ENCODE measurements around the gene TPD52L1.

TPD52L1 gene

DNA sequence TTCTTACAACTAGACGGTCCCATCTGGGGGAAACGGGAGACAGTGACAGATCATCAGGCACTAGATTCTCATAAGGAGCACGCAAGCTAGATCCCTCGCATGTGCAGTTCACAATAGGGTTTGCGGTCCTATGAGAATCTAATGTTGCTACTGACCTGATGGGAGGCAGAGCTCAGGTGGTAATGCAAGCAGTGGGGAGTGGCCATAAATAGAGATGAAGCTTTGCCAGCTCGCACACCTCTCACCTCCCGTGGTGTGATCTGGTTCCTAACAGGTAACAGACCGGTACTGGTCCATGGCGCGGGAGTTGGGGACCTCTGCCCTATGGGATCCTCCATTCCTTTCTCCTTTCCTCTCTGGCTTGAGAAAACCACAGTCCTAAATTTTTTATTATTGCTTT lies 63.8 kb downstream of the TPD52L1 start:
- no peak overlapping the region for H3K4me3 ChIP-seq (ENCODE audit: low read length)
- no peaks in the 10 kb centered on the region for H3K9me3 ChIP-seq (ENCODE audit: control insufficient read depth, low read length)

DNA sequence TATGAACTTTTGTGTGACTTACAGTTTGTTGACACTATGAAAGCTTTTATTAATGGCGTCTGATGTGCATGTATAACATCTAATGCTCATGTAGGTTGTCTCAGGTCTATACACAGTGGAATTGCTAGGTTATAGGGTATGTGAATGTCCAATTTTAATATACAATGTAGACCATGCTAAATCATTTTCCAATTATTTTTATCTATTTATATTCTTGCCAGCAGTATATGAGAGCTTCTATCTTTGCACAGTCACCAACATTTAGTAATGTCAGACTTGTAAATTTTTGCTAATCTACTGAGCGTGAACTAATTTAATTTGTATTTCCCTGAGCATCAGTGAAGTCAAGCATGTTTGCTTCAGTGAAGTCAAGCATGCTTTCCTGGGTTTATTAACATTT lies 64.4 kb downstream of the TPD52L1 start:
- H3K4me3 ChIP-seq (ENCODE audit: low read length) = no peak overlapping the region
- no peaks in the 10 kb centered on the region for H3K27me3 ChIP-seq (ENCODE audit: control insufficient read depth, insufficient read depth, low read length)
- H3K9ac ChIP-seq (ENCODE audit: low read length) = no peak overlapping the region
- H3K9me3 ChIP-seq (ENCODE audit: control insufficient read depth, low read length) = no peaks in the 10 kb centered on the region
- no peaks in the 10 kb centered on the region for H3K36me3 ChIP-seq (ENCODE audit: control insufficient read depth, insufficient read depth, low read length)
- H3K4me1 ChIP-seq (ENCODE audit: control insufficient read depth, insufficient read depth, low read length) = no peaks in the 10 kb centered on the region

More for the DNA sequence above, 63.8 kb downstream of the TPD52L1 start:
- Histone ChIP-seq H3K4me1 (ENCODE audit: control insufficient read depth, insufficient read depth, low read length) (no peaks in the 10 kb centered on the region), H3K36me3 (ENCODE audit: control insufficient read depth, insufficient read depth, low read length) (no peaks in the 10 kb centered on the region), H3K27me3 (ENCODE audit: control insufficient read depth, insufficient read depth, low read length) (no peaks in the 10 kb centered on the region), H3K9ac (ENCODE audit: low read length) (no peak overlapping the region)

DNA sequence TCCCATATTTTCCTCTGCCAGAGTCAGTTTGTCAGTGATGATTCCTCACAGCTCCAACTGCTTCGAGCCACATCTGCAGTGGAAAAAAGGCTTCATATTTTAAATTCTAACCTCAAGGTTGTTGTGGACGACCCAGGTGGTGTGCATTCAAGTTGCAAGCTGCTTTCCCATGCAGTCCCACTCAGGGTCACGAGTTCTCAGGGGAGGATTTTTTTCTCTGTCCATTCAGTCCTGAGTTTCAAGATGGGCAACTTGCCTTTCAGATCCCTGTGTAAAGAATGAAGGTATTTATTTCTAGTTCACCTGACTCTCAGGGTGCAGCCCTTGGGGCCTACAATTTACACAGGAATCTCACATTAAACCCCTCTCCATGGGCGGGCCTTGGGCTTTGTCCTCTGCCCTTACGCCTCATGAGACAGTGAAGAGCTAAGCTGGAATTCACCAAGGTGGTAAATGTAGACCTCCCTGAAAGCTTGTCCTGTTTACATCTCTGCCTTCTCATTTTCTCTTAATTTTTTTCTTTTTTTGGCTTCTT lies 65.9 kb downstream of the TPD52L1 start:
- H3K9ac ChIP-seq (ENCODE audit: low read length) = no peak overlapping the region
- no peaks in the 10 kb centered on the region for H3K27me3 ChIP-seq (ENCODE audit: control insufficient read depth, insufficient read depth, low read length)
- no peaks in the 10 kb centered on the region for H3K9me3 ChIP-seq (ENCODE audit: control insufficient read depth, low read length)
- H3K36me3 ChIP-seq (ENCODE audit: control insufficient read depth, insufficient read depth, low read length) = no peaks in the 10 kb centered on the region
- H3K4me3 ChIP-seq (ENCODE audit: low read length) = no peak overlapping the region
- H3K4me1 ChIP-seq (ENCODE audit: control insufficient read depth, insufficient read depth, low read length) = no peaks in the 10 kb centered on the region

DNA sequence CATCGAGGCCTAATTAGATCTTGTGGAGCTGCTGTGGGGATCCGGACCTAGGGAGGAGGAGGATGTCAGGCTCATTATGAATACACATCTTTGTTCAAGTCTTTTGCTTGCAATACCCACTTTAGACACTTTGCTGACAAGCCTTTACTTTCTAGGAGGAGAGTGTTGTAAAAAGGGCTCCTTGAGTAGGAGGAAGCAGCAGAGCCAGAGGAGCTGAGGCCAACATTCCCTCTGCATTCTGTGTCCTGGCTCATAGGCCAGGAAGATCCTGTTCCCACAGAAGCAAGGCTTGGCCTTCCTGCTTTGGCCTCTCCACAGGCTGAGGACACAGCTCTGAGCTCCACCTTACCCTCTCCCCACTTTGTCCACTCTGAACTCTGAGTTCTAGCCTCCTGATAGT lies 67.1 kb downstream of the TPD52L1 start:
- no peak overlapping the region for H3K9ac ChIP-seq (ENCODE audit: low read length)
- no peaks in the 10 kb centered on the region for H3K27me3 ChIP-seq (ENCODE audit: control insufficient read depth, insufficient read depth, low read length)
- H3K36me3 ChIP-seq (ENCODE audit: control insufficient read depth, insufficient read depth, low read length) = no peaks in the 10 kb centered on the region
- no peaks in the 10 kb centered on the region for H3K9me3 ChIP-seq (ENCODE audit: control insufficient read depth, low read length)
- no peaks in the 10 kb centered on the region for H3K4me1 ChIP-seq (ENCODE audit: control insufficient read depth, insufficient read depth, low read length)
- no peak overlapping the region for H3K4me3 ChIP-seq (ENCODE audit: low read length)

DNA sequence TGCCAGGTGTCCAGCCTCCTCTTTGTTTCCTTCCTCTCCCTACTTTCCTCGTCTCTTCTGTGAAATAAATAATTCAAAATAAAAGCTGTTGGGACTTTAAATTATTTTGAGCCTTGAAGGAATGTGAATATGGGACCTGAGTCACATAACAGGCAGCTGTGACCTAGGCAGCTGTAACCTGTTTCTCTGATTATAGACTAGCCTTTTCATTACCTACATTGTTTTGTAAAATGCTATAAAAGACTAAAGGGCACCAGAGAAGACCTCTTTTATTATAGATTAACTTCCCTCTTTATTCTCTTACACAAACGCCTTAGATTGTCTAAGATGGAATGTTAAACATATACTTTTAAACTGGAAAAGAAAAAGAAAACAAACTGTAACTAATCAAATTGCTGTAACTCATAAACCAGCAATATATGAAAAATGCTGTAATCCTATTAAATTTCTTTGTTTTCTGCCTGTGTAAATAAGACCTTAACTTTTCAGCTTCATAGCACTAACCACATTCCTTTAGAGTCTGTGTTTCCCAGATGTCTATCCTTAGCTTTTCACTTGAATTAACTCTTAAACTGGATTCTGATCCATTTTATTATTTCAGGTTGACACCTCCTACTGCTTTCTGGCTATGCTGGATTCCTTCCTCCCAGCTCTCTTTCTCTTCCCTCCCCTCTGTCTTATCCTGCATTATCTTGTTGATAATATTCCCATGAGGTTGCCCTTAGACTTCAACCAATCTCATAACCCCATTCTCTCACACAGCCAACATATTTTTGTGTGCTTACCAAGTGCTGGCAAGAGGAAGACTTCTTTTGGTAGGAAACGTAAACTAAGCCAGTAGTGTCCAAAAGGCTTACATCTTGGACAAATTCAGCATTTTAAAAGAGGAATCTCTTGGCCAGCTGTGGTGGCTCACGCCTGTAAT lies 69.2 kb downstream of the TPD52L1 start:
- H3K4me1 ChIP-seq (ENCODE audit: control insufficient read depth, insufficient read depth, low read length) = no peaks in the 10 kb centered on the region
- no peaks in the 10 kb centered on the region for H3K27me3 ChIP-seq (ENCODE audit: control insufficient read depth, insufficient read depth, low read length)
- no peak overlapping the region for H3K4me3 ChIP-seq (ENCODE audit: low read length)
- no peaks in the 10 kb centered on the region for H3K9me3 ChIP-seq (ENCODE audit: control insufficient read depth, low read length)
- H3K36me3 ChIP-seq (ENCODE audit: control insufficient read depth, insufficient read depth, low read length) = no peaks in the 10 kb centered on the region
- no peak overlapping the region for H3K9ac ChIP-seq (ENCODE audit: low read length)

DNA sequence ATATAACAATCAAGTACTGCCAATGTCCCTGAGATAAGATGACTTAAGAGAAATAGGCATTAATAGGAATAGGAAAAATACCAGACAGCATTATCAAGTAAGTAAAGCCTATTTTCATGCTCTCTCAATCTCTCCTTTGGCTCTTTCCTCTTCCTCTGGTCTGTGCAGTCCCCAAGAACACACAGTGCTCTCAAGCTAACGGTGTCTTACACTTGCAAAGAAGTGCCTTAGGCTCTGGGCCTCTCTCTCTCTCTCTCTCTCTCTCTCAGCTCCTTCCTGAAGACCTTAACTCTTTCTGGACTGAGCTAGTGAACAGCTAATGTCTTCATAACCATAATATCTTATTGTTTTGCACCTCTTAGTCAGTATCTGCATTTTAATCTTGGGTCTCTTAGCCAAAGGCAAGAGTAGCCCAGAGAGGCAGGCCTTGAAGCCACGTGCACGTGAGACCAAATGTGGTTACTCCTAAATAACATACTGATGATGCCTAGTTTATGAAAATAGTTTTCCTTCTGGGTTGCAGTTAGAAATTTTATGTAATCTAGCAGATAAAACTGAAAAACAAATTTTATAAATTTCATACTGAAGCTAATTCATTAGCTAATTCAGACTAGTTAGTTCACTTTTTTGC lies 70.8 kb downstream of the TPD52L1 start:
- H3K27me3 ChIP-seq (ENCODE audit: control insufficient read depth, insufficient read depth, low read length) = no peaks in the 10 kb centered on the region

DNA sequence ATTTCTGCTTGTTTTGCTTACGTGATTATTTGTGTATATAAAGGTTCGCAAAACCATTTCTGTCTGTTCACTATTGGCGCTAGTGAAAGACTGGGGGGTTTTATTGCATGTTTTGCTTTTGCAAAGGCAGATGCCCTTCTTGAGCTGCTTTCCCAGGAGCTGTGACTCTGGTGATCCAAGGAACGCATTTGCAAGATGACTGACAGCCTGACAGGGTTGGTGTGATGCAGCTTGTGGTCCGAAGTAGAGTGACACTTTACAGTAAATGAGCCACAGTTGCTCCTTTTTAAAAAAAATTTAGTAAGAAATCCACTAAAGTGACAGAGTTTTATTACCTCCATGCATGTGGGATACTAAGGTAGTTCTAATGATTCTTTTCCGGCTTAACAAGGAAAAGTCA lies 73.7 kb downstream of the TPD52L1 start:
- H3K36me3 ChIP-seq (ENCODE audit: control insufficient read depth, insufficient read depth, low read length) = no peaks in the 10 kb centered on the region
- H3K9me3 ChIP-seq (ENCODE audit: control insufficient read depth, low read length) = no peaks in the 10 kb centered on the region
- no peak overlapping the region for H3K9ac ChIP-seq (ENCODE audit: low read length)
- no peak overlapping the region for H3K4me3 ChIP-seq (ENCODE audit: low read length)
- H3K4me1 ChIP-seq (ENCODE audit: control insufficient read depth, insufficient read depth, low read length) = peaks cover 7% of the 10 kb centered on the region
- no peaks in the 10 kb centered on the region for H3K27me3 ChIP-seq (ENCODE audit: control insufficient read depth, insufficient read depth, low read length)

More for the DNA sequence above, 70.8 kb downstream of the TPD52L1 start:
- Histone ChIP-seq H3K36me3 (ENCODE audit: control insufficient read depth, insufficient read depth, low read length) (no peaks in the 10 kb centered on the region), H3K4me1 (ENCODE audit: control insufficient read depth, insufficient read depth, low read length) (no peaks in the 10 kb centered on the region), H3K9ac (ENCODE audit: low read length) (no peak overlapping the region), H3K4me3 (ENCODE audit: low read length) (no peak overlapping the region), H3K9me3 (ENCODE audit: control insufficient read depth, low read length) (no peaks in the 10 kb centered on the region)

DNA sequence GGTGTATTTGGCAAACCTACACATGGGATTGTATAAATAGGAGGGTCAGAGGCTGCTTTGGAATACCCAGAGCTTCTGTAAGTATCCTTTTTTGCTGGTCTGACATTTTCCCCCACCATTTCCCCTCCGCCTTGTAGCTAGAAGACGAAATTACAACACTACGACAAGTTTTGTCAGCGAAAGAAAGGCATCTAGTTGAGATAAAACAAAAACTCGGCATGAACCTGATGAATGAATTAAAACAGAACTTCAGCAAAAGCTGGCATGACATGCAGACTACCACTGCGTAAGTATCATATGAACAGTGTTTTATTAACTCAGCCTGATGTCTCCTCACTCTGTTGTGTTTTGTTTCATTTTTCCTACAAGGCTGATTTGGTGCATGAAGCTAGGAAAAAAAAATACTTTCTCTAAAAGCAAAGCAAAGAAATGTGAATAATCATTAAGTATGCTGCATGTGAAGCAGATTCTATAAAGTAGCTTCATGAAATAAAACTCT lies 75.5 kb downstream of the TPD52L1 start:
- no peaks in the 10 kb centered on the region for H3K9me3 ChIP-seq (ENCODE audit: control insufficient read depth, low read length)
- peaks cover 7% of the 10 kb centered on the region for H3K4me1 ChIP-seq (ENCODE audit: control insufficient read depth, insufficient read depth, low read length)
- no peaks in the 10 kb centered on the region for H3K36me3 ChIP-seq (ENCODE audit: control insufficient read depth, insufficient read depth, low read length)
- no peak overlapping the region for H3K4me3 ChIP-seq (ENCODE audit: low read length)
- H3K27me3 ChIP-seq (ENCODE audit: control insufficient read depth, insufficient read depth, low read length) = no peaks in the 10 kb centered on the region
- no peak overlapping the region for H3K9ac ChIP-seq (ENCODE audit: low read length)

DNA sequence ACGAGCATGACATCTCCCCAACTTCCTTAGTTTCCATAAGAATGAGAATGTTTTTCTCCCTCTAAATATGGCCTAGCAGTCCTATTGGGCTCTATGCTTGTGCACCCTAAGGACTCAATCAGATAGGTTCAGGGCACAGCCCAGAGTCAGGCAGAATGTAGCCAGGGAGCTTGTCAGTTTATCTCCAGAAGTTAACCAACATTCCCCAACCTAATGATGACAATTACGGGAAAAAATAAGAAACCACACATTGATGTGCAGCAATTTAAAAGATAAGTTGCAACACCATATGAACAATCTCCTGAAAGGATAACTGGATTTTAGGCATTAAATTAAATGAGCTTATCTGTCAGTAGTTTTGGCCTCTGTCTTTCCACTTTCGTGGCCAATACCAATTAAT lies 77.1 kb downstream of the TPD52L1 start:
- Histone ChIP-seq H3K4me3 (ENCODE audit: low read length) (no peak overlapping the region), H3K27me3 (ENCODE audit: control insufficient read depth, insufficient read depth, low read length) (no peaks in the 10 kb centered on the region), H3K9ac (ENCODE audit: low read length) (no peak overlapping the region), H3K4me1 (ENCODE audit: control insufficient read depth, insufficient read depth, low read length) (peaks cover 7% of the 10 kb centered on the region), H3K9me3 (ENCODE audit: control insufficient read depth, low read length) (no peaks in the 10 kb centered on the region), H3K36me3 (ENCODE audit: control insufficient read depth, insufficient read depth, low read length) (no peaks in the 10 kb centered on the region)

DNA sequence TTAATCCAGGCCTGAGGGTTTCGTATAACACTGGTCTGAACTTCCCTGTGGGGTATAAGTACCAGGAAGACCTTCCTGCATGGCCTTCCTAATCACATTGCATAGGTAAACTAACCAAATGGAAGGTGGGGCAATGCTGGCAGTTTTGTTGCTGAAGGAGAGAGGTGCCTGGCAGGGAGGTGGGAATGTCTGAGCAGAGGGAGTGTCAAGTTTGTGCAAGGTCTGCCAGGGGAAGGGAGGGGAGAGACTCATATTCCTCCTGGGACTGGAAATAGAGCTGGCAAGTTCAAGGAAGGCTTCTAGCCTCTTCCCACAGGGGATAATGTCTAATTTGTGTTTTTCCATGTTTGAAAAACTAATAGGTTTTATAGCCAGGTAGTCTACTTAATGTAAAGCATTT lies 77.6 kb downstream of the TPD52L1 start:
- H3K9ac ChIP-seq (ENCODE audit: low read length) = no peak overlapping the region
- H3K27me3 ChIP-seq (ENCODE audit: control insufficient read depth, insufficient read depth, low read length) = no peaks in the 10 kb centered on the region
- no peaks in the 10 kb centered on the region for H3K9me3 ChIP-seq (ENCODE audit: control insufficient read depth, low read length)
- peaks cover 7% of the 10 kb centered on the region for H3K4me1 ChIP-seq (ENCODE audit: control insufficient read depth, insufficient read depth, low read length)
- no peak overlapping the region for H3K4me3 ChIP-seq (ENCODE audit: low read length)
- no peaks in the 10 kb centered on the region for H3K36me3 ChIP-seq (ENCODE audit: control insufficient read depth, insufficient read depth, low read length)

DNA sequence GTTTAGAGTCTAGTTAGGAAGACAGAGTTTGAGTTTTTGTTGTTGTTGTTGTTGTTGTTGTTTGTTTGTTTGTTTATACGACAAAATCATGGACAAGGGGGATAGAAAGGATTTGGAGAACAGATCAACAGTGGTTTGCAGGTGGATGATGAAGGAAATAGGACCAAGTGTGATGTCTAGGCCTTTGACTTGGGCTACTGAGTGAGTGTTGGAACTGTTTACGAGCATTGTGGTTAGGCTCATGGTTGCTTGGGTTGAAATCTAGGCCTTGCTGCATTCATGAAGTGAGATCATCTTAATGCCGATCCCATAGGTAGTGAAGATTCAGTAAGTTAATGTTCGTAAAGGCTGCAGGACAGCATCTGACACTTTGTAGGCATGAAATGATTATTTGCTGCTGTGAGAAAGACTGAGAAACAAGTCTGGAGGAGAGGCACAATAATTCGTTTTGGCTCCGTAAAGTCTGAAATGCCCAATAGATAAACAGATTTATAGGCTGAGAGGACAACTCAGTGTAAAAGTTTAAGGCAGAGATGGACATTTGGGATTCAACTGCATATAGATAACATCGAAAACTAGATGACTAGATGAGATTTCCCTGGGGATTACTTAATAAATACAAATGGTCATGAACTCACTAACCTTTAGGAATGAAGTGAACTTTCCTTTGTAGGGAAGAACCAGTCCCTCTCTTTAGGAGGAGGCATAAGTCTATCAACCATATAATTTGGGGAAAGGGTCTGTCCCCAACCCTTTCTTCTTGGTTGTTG lies 78.2 kb downstream of the TPD52L1 start:
- Histone ChIP-seq H3K9me3 (ENCODE audit: control insufficient read depth, low read length) (no peaks in the 10 kb centered on the region), H3K9ac (ENCODE audit: low read length) (no peak overlapping the region), H3K36me3 (ENCODE audit: control insufficient read depth, insufficient read depth, low read length) (no peaks in the 10 kb centered on the region), H3K27me3 (ENCODE audit: control insufficient read depth, insufficient read depth, low read length) (no peaks in the 10 kb centered on the region), H3K4me1 (ENCODE audit: control insufficient read depth, insufficient read depth, low read length) (peaks cover 7% of the 10 kb centered on the region), H3K4me3 (ENCODE audit: low read length) (no peak overlapping the region)
